HEK293T (cell line): ENCODE results near the gene HSD3B7.

Experiments
- FOXA1 ChIP-seq: fragments of 450-650 bp; IDR thresholded peaks from 2 replicates; pipeline ENCODE4 v1.6.1; 2016; ENCODE audit warnings: mild to moderate bottlenecking
- FOXM1 ChIP-seq: fragments of 450-650 bp; IDR thresholded peaks from 2 replicates; pipeline ENCODE4 v1.6.1; 2017; ENCODE audit warnings: mild to moderate bottlenecking, borderline replicate concordance
- HDGF ChIP-seq: fragments of 450-650 bp; IDR thresholded peaks from 2 replicates; pipeline ENCODE4 v1.6.1; 2017; ENCODE audit warnings: antibody characterized with exemption, borderline replicate concordance
- PKNOX1 ChIP-seq: fragments of 450-650 bp; IDR thresholded peaks from 2 replicates; pipeline ENCODE4 v1.6.1; 2016
- SP1 ChIP-seq: fragments of 450-650 bp; IDR thresholded peaks from 2 replicates; pipeline ENCODE4 v1.6.1; 2017
- SUZ12 ChIP-seq: fragments of 450-650 bp; IDR thresholded peaks from 2 replicates; pipeline ENCODE4 v1.6.1; 2016; ENCODE audit warnings: mild to moderate bottlenecking
- TARDBP ChIP-seq: fragments of 450-650 bp; IDR thresholded peaks from 2 replicates; pipeline ENCODE4 v1.6.1; 2016
- ZNF384 ChIP-seq: fragments of 450-650 bp; IDR thresholded peaks from 2 replicates; pipeline ENCODE4 v1.6.1; 2016

GRCh38 chr16:31006086-31006385, 21.0 kb downstream of the HSD3B7 start:
- TF ChIP-seq FOXM1: no peak
- no peak for TF ChIP-seq PKNOX1
- TF ChIP-seq FOXA1: no peak
- TF ChIP-seq HDGF: no peak
- TF ChIP-seq SP1: no peak
- TF ChIP-seq TARDBP: no peak
- no peak for TF ChIP-seq ZNF384
- no peak for TF ChIP-seq SUZ12
